ENCODE measurements around the gene MYH13.

GRCh38 chr17:10278218-10278617, 94.6 kb downstream of the MYH13 start:
- no peak for TF ChIP-seq POLR2A (IDR thresholded peaks at IDR 0.05)
- no peak for TF ChIP-seq POLR2AphosphoS5 (IDR thresholded peaks at IDR 0.05)
- no peak for TF ChIP-seq CTCF (IDR thresholded peaks at IDR 0.05)
